GM23338 (cell line): Measurements from ENCODE around the gene TMPRSS11F. TPM values are rescaled to one million over a fixed set of nuclear protein-coding genes. Genes with fewer than 3 reads are reported as not detected.
A peak's percentile ranks its signal among the peaks of the same experiment; 100 is the strongest.

Experiments used
- ATAC-seq: fragments of 200-7000 bp; cut with Tn5 transposase; 3 replicates; pipeline ENCODE4 v1.9.1; 2020
- DNase-seq: peaks from one replicate; pipeline ENCODE4 v3.0.0-alpha.2; 2015; ENCODE audit warnings: low spot score
- H2AFZ ChIP-seq: fragments of 200-600 bp; sonication (generic); 2 replicates; pipeline ENCODE4 v1.8.0; 2016; ENCODE audit warnings: antibody characterized with exemption, mild to moderate bottlenecking, moderate library complexity
- H3F3A ChIP-seq: fragments of 200-600 bp; sonication (generic); replicated peaks from 2 replicates; pipeline ENCODE4 v1.8.0; 2017; ENCODE audit warnings: antibody characterized with exemption, mixed run types, low read depth
- H3K27ac ChIP-seq: fragments of 200-600 bp; sonication (generic); 2 replicates; pipeline ENCODE4 v1.6.1; 2016; ENCODE audit warnings: low read depth
- H3K27me3 ChIP-seq: fragments of 200-600 bp; sonication (generic); 2 replicates; pipeline ENCODE4 v1.8.0; 2016; ENCODE audit warnings: mild to moderate bottlenecking, mixed run types, moderate library complexity; ENCODE audit not compliant: insufficient read depth
- H3K36me3 ChIP-seq: fragments of 200-600 bp; sonication (generic); 2 replicates; pipeline ENCODE4 v1.8.0; 2016; ENCODE audit warnings: mild to moderate bottlenecking; ENCODE audit not compliant: insufficient read depth
- H3K4me1 ChIP-seq: fragments of 200-600 bp; sonication (generic); 2 replicates; pipeline ENCODE4 v1.8.0; 2016; ENCODE audit warnings: mild to moderate bottlenecking, moderate library complexity; ENCODE audit not compliant: insufficient read depth
- H3K4me2 ChIP-seq: fragments of 200-600 bp; sonication (generic); 2 replicates; pipeline ENCODE4 v1.7.1; 2017; ENCODE audit warnings: mixed run types
- H3K4me3 ChIP-seq: fragments of 200-600 bp; sonication (generic); 2 replicates; pipeline ENCODE4 v1.6.1; 2016; ENCODE audit warnings: mixed run types
- H3K79me2 ChIP-seq: fragments of 200-600 bp; sonication (generic); replicated peaks from 2 replicates; pipeline ENCODE4 v1.8.0; 2017; ENCODE audit warnings: mild to moderate bottlenecking; ENCODE audit not compliant: insufficient read depth
- H3K9me2 ChIP-seq: fragments of 200-600 bp; sonication (generic); 2 replicates; pipeline ENCODE4 v1.8.0; 2017; ENCODE audit not compliant: insufficient read depth
- H4K20me1 ChIP-seq: fragments of 200-600 bp; sonication (generic); replicated peaks from 2 replicates; pipeline ENCODE4 v1.8.0; 2017; ENCODE audit warnings: mild to moderate bottlenecking; ENCODE audit not compliant: insufficient read depth
- H3K27ac Mint-ChIP-seq: 2 replicates; pipeline ENCODE4 v1.8.0; 2020; ENCODE audit warnings: inconsistent platforms, mild to moderate bottlenecking, moderate library complexity, mixed read lengths
- H3K27me3 Mint-ChIP-seq: 3 replicates; pipeline ENCODE4 v1.8.0; 2022; ENCODE audit warnings: low read depth, mild to moderate bottlenecking, moderate library complexity, mixed read lengths, inconsistent platforms; ENCODE audit not compliant: insufficient read depth, poor library complexity
- H3K36me3 Mint-ChIP-seq: 3 replicates; pipeline ENCODE4 v1.8.0; 2021; ENCODE audit warnings: low read depth, mild to moderate bottlenecking, inconsistent platforms, moderate library complexity, mixed read lengths
- H3K4me1 Mint-ChIP-seq: 3 replicates; pipeline ENCODE4 v1.8.0; 2020; ENCODE audit warnings: mild to moderate bottlenecking, inconsistent platforms, mixed read lengths
- H3K4me3 Mint-ChIP-seq: 3 replicates; pipeline ENCODE4 v1.8.0; 2021; ENCODE audit warnings: moderate library complexity, mild to moderate bottlenecking, inconsistent platforms, mixed read lengths
- H3K9me3 Mint-ChIP-seq: 3 replicates; pipeline ENCODE4 v1.8.0; 2020; ENCODE audit warnings: moderate library complexity, mild to moderate bottlenecking, inconsistent platforms, mixed read lengths
- CREB1 ChIP-seq: fragments of 250-450 bp; sonication (Bioruptor Pico); IDR thresholded peaks from 2 replicates; pipeline ENCODE4 v1.5.0; 2020; ENCODE audit warnings: low read depth, mild to moderate bottlenecking, moderate library complexity
- CTCF ChIP-seq, 2 experiments: fragments of 200-600 bp in 1 of 2; sonication (generic) in 1 of 2; conservative IDR thresholded peaks; 2 replicates each; pipeline versions ENCODE4 v1.5.1 to v1.6.1; 2016 to 2017; ENCODE audit warnings: antibody characterized with exemption in 2 of 2, low read depth in 2 of 2, mild to moderate bottlenecking in 2 of 2, moderate library complexity in 1 of 2
- EZH2 ChIP-seq: fragments of 200-600 bp; sonication (generic); IDR thresholded peaks from one replicate; pipeline ENCODE4 v1.8.0; 2017; ENCODE audit warnings: antibody characterized with exemption, mild to moderate bottlenecking, low read depth; ENCODE audit not compliant: unreplicated experiment
- EZH2phosphoT487 ChIP-seq: fragments of 200-600 bp; sonication (generic); IDR thresholded peaks from one replicate; pipeline ENCODE4 v1.8.1; 2018; ENCODE audit warnings: antibody characterized with exemption; ENCODE audit not compliant: unreplicated experiment
- JUNB ChIP-seq: IDR thresholded peaks from one replicate; pipeline ENCODE4 v1.6.1; 2016; ENCODE audit warnings: antibody characterized with exemption; ENCODE audit not compliant: unreplicated experiment
- NANOG ChIP-seq: IDR thresholded peaks from 2 replicates; pipeline ENCODE4 v1.6.1; 2016; ENCODE audit warnings: antibody characterized with exemption, borderline replicate concordance
- POLR2AphosphoS5 ChIP-seq: IDR thresholded peaks from 2 replicates; pipeline ENCODE4 v1.6.1; 2016; ENCODE audit warnings: antibody characterized with exemption, low read depth
- REST ChIP-seq: IDR thresholded peaks from one replicate; pipeline ENCODE4 v1.6.1; 2018; ENCODE audit warnings: antibody characterized with exemption; ENCODE audit not compliant: unreplicated experiment
- STAT1 ChIP-seq: IDR thresholded peaks from one replicate; pipeline ENCODE4 v1.6.1; 2016; ENCODE audit warnings: antibody characterized with exemption; ENCODE audit not compliant: unreplicated experiment
- ZNF114 ChIP-seq: fragments of 250-450 bp; sonication (Bioruptor Pico); IDR thresholded peaks from 2 replicates; pipeline ENCODE4 v1.5.0; 2020; ENCODE audit warnings: mild to moderate bottlenecking, moderate library complexity
- ZNF331 ChIP-seq: fragments of 250-450 bp; sonication (Bioruptor Pico); IDR thresholded peaks from 2 replicates; pipeline ENCODE4 v1.5.0; 2020; ENCODE audit warnings: low read depth, mild to moderate bottlenecking, moderate library complexity
- ZNF462 ChIP-seq: fragments of 250-450 bp; sonication (Bioruptor Pico); IDR thresholded peaks from 2 replicates; pipeline ENCODE4 v1.5.0; 2020; ENCODE audit warnings: mild to moderate bottlenecking, moderate library complexity
- polyA plus RNA-seq: library from polyadenylated mRNA; unstranded; fragments of >200 nt; fragmentation: Nextera tagmentation; extraction: Ambion mirVana; gene quantifications from 2 replicates; pipeline ENCODE4 v1.2.1, GENCODE V29; 2016
- total RNA-seq: library from RNA; depleted of rRNA; stranded (reverse); fragments of >200 nt; shearing (Covaris generic); gene quantifications from 2 replicates; pipeline ENCODE4 v1.2.3, GENCODE V29; 2014

TMPRSS11F gene
- total and polyA plus RNA-seq, 2 experiments from 2014 or later = not detected

GRCh38 chr4:68124262-68124661, 5.4 kb downstream of the TMPRSS11F start:
- ATAC-seq = no peak
- Mint-ChIP-seq H3K27ac (peak overlapping the region; percentile 88), H3K4me3 (no peak overlapping the region)

More at GRCh38 chr4:68124262-68124661, 5.4 kb downstream of the TMPRSS11F start:
- no peaks in the 10 kb centered on the region for H3K9me2 ChIP-seq
- H3K79me2 ChIP-seq = no peaks in the 10 kb centered on the region
- peak overlapping the region; percentile 38 for H2AFZ ChIP-seq
- DNase-seq = peak; percentile 7
- TF ChIP-seq STAT1 = no peak
- no peak for TF ChIP-seq NANOG
- no peak for TF ChIP-seq JUNB
- TF ChIP-seq CTCF (conservative IDR thresholded peaks at IDR 0.05; ENCODE audit: low read depth in 2 of 2) = no peak
- TF ChIP-seq POLR2AphosphoS5 = no peak
- TF ChIP-seq CREB1 = no peak
- no peak for TF ChIP-seq REST
- no peak for TF ChIP-seq EZH2
- TF ChIP-seq ZNF114 (CRISPR knock-in tag) = no peak
- no peak for TF ChIP-seq ZNF331 (CRISPR knock-in tag)
- TF ChIP-seq EZH2phosphoT487 = no peak
- no peak for TF ChIP-seq ZNF462 (CRISPR knock-in tag)
- H3K27me3 Mint-ChIP-seq = no peaks in the 10 kb centered on the region
- H3K4me2 ChIP-seq = no peak overlapping the region
- H3K36me3 ChIP-seq = no peaks in the 10 kb centered on the region
- H3F3A ChIP-seq = no peaks in the 10 kb centered on the region
- 0 out of 2 replicates have a peak overlapping the region, but pooled peaks have one; percentile 29 for H3K27ac ChIP-seq
- no peaks in the 10 kb centered on the region for H3K27me3 ChIP-seq
- peaks cover 16% of the 10 kb centered on the region for H3K4me1 Mint-ChIP-seq
- H4K20me1 ChIP-seq = no peaks in the 10 kb centered on the region
- H3K9me3 Mint-ChIP-seq = peaks cover 6% of the 10 kb centered on the region; the same call in 2 of the 3 replicates
- H3K4me1 ChIP-seq = peaks cover 33% of the 10 kb centered on the region
- peaks cover 5% of the 10 kb centered on the region; the same call in 1 of the 3 replicates for H3K36me3 Mint-ChIP-seq
- no peak overlapping the region for H3K4me3 ChIP-seq
